K562 (cell line): ENCODE measurements around the gene CCDC138. TPM values are rescaled to one million over a fixed set of nuclear protein-coding genes. Genes with fewer than 3 reads are reported as not detected.

Experiments
- ATAC-seq: fragments of 200-7000 bp; cut with Tn5 transposase; 3 replicates; pipeline ENCODE4 v1.9.1; 2020; ENCODE audit warnings: moderate library complexity
- BruUV-seq: library from RNA; stranded (reverse); fragments of 400-500 nt; replicated peaks from 2 replicates; lab custom pipeline; 2021; lab: Mats Ljungman, UMichigan
- CTCF ChIA-PET: fragments of 300-600 bp; formaldehyde crosslinking; extraction: SDS; loops from one replicate; lab custom pipeline; 2021; ENCODE audit warnings: low intra/inter-chr PET ratio; lab: Yijun Ruan, JAX
- POLR2A ChIA-PET: fragments of 300-600, 350-650 bp; sonication (Branson Sonifier 250); formaldehyde crosslinking; extraction: SDS; loops from one replicate; lab custom pipeline; 2021; ENCODE audit warnings: antibody characterized with exemption, inconsistent platforms; lab: Yijun Ruan, JAX
- DNase-seq, 4 experiments: peaks; one replicate each; pipeline versions ENCODE4 v3.0.0 to v3.0.0-alpha.2; 2011 to 2018; ENCODE audit warnings: low spot score in 3 of 4, mixed read lengths in 3 of 4; ENCODE audit errors: extremely low read depth in 1 of 4
- FAIRE-seq: peaks from 2 replicates; lab custom pipeline; 2011; peaks lifted over from hg19 to GRCh38; lab: Jason Lieb, UNC
- H2AFZ ChIP-seq: 2 replicates; pipeline ENCODE4 v1.6.0; 2011; ENCODE audit warnings: low read depth, low read length, control low read depth, inconsistent platforms
- H3K27ac ChIP-seq: fragments of 200-600 bp; 3 replicates; pipeline ENCODE4 v1.8.0; 2011; ENCODE audit warnings: low read depth, mild to moderate bottlenecking, control low read depth, inconsistent platforms, low read length, moderate library complexity, mixed read lengths; ENCODE audit errors: extremely low read depth
- H3K27me3 ChIP-seq, 2 experiments: fragments of 300-600 bp in 1 of 2; 2 replicates in 1 of 2; 3 replicates in 1 of 2; pipeline versions ENCODE4 v1.6.0 to v1.8.0; 2011; ENCODE audit warnings: inconsistent platforms in 2 of 2, low read length in 2 of 2, mild to moderate bottlenecking in 1 of 2, mixed read lengths in 1 of 2, moderate library complexity in 1 of 2; ENCODE audit not compliant: control insufficient read depth in 2 of 2, insufficient read depth in 2 of 2
- H3K36me3 ChIP-seq: fragments of 300-600 bp; 3 replicates; pipeline ENCODE4 v1.8.0; 2011; ENCODE audit warnings: mild to moderate bottlenecking, low read length, inconsistent platforms; ENCODE audit not compliant: control insufficient read depth, insufficient read depth
- H3K4me1 ChIP-seq, 2 experiments: fragments of 200-600 bp in 1 of 2; replicated peaks in 1 of 2; 2 replicates in 1 of 2; 3 replicates in 1 of 2; pipeline versions ENCODE4 v1.5.1 to v1.8.0; 2011; ENCODE audit warnings: inconsistent platforms in 2 of 2, low read length in 2 of 2, mild to moderate bottlenecking in 1 of 2, mixed read lengths in 1 of 2, moderate library complexity in 1 of 2; ENCODE audit not compliant: control insufficient read depth in 2 of 2, insufficient read depth in 2 of 2
- H3K4me2 ChIP-seq: 2 replicates; pipeline ENCODE4 v1.6.1; 2011; ENCODE audit warnings: low read length, control low read depth, inconsistent platforms, mixed read lengths; ENCODE audit not compliant: insufficient read depth
- H3K4me3 ChIP-seq: fragments of 200-600 bp; sonication (generic), shearing (Covaris generic); 2 replicates; pipeline ENCODE4 v1.5.1; 2016; ENCODE audit warnings: control low read depth, inconsistent platforms
- H3K79me2 ChIP-seq: fragments of 200-600 bp; 3 replicates; pipeline ENCODE4 v1.8.0; 2011; ENCODE audit warnings: low read length, inconsistent platforms; ENCODE audit not compliant: control insufficient read depth, insufficient read depth
- H3K9ac ChIP-seq, 2 experiments: 2 replicates each; pipeline versions ENCODE4 v1.6.0 to v1.6.1; 2011; ENCODE audit warnings: low read depth in 2 of 2, low read length in 2 of 2, control low read depth in 1 of 2, inconsistent platforms in 1 of 2, mild to moderate bottlenecking in 1 of 2, mixed read lengths in 1 of 2; ENCODE audit not compliant: insufficient read depth in 1 of 2
- H3K9me1 ChIP-seq: one replicate; pipeline ENCODE4 v1.6.0; 2011; ENCODE audit warnings: inconsistent platforms, mild to moderate bottlenecking, low read length, moderate library complexity; ENCODE audit not compliant: control insufficient read depth, insufficient read depth
- H3K9me3 ChIP-seq: replicated peaks from 2 replicates; pipeline ENCODE4 v1.5.1; 2011; ENCODE audit warnings: low read depth, low read length, inconsistent platforms; ENCODE audit not compliant: control insufficient read depth, insufficient read depth
- H4K20me1 ChIP-seq: replicated peaks from 2 replicates; pipeline ENCODE4 v1.6.1; 2011; ENCODE audit warnings: low read length, inconsistent platforms, mixed read lengths; ENCODE audit not compliant: control insufficient read depth, insufficient read depth
- CEBPB ChIP-seq: fragments of 450-650 bp; IDR thresholded peaks from 2 replicates; pipeline ENCODE4 v1.6.1; 2016; ENCODE audit warnings: missing genetic modification characterization, missing compliant biosample characterization
- E2F5 ChIP-seq: sonication (generic); formaldehyde crosslinking; IDR thresholded peaks from 2 replicates; pipeline ENCODE4 v1.8.0; 2022; ENCODE audit warnings: mild to moderate bottlenecking, missing genetic modification reagents
- EHMT2 ChIP-seq: fragments of 450-650 bp; IDR thresholded peaks from 2 replicates; pipeline ENCODE4 v1.6.1; 2018; ENCODE audit warnings: antibody characterized with exemption
- HDAC6 ChIP-seq: IDR thresholded peaks from 2 replicates; pipeline ENCODE4 v1.6.1; 2012; ENCODE audit warnings: low read depth, mild to moderate bottlenecking, control low read depth, inconsistent platforms, low read length, moderate library complexity
- HOMEZ ChIP-seq: fragments of 250-450 bp; sonication (Bioruptor Pico); IDR thresholded peaks from 2 replicates; pipeline ENCODE4 v1.4.0; 2020; ENCODE audit warnings: mild to moderate bottlenecking, moderate library complexity
- MYBL2 ChIP-seq, 2 experiments: fragments of 450-650 bp in 1 of 2; sonication (generic) in 1 of 2; formaldehyde crosslinking in 1 of 2; IDR thresholded peaks; 2 replicates each; pipeline versions ENCODE4 v1.6.1 to v1.8.1; 2017 to 2022; ENCODE audit warnings: borderline replicate concordance in 1 of 2, inconsistent platforms in 1 of 2, low read depth in 1 of 2, mild to moderate bottlenecking in 1 of 2, missing genetic modification reagents in 1 of 2, moderate library complexity in 1 of 2
- NBN ChIP-seq: fragments of 450-650 bp; IDR thresholded peaks from 2 replicates; pipeline ENCODE4 v1.6.1; 2016; ENCODE audit warnings: low read depth, mild to moderate bottlenecking
- NR2C2 ChIP-seq, 2 experiments: fragments of 200-800 bp in 1 of 2; sonication (Bioruptor generic) in 1 of 2; sonication (generic) in 1 of 2; formaldehyde crosslinking in 1 of 2; IDR thresholded peaks; 2 replicates each; pipeline versions ENCODE4 v1.6.1 to v1.8.0; 2016 to 2022; ENCODE audit warnings: mild to moderate bottlenecking in 1 of 2, missing compliant biosample characterization in 1 of 2, missing genetic modification characterization in 1 of 2, missing genetic modification reagents in 1 of 2
- POLR2AphosphoS5 ChIP-seq: IDR thresholded peaks from 2 replicates; pipeline ENCODE4 v1.6.1; 2011; ENCODE audit warnings: mild to moderate bottlenecking, low read depth, low read length, moderate library complexity; ENCODE audit not compliant: control insufficient read depth, insufficient read depth
- PREB ChIP-seq: sonication (generic); formaldehyde crosslinking; IDR thresholded peaks from 2 replicates; pipeline ENCODE4 v1.8.1; 2023; ENCODE audit warnings: mild to moderate bottlenecking, missing genetic modification reagents
- RFX5 ChIP-seq: IDR thresholded peaks from 2 replicates; pipeline ENCODE4 v1.6.1; 2011; ENCODE audit warnings: low read depth, mild to moderate bottlenecking, improper control_type of control experiment, low read length
- SAFB2 ChIP-seq: fragments of 200-400 bp; formaldehyde crosslinking; IDR thresholded peaks from 2 replicates; pipeline ENCODE4 v1.6.1; 2018; ENCODE audit warnings: borderline replicate concordance, low read length, low read depth, moderate library complexity; ENCODE audit not compliant: severe bottlenecking
- ZKSCAN1 ChIP-seq: fragments of 150-350 bp; IDR thresholded peaks from 2 replicates; pipeline ENCODE4 v1.6.1; 2016; ENCODE audit warnings: low read depth, low read length
- ZNF41 ChIP-seq: fragments of 250-450 bp; sonication (Bioruptor Pico); conservative IDR thresholded peaks from 2 replicates; pipeline ENCODE4 v1.4.0; 2020; ENCODE audit warnings: mild to moderate bottlenecking
- ZNF76 ChIP-seq: fragments of 250-450 bp; sonication (Bioruptor Pico); IDR thresholded peaks from 2 replicates; pipeline ENCODE4 v1.4.0; 2020; ENCODE audit warnings: mild to moderate bottlenecking, moderate library complexity, borderline replicate concordance
- WGBS: fragments of 100-300 bp; shearing (Covaris generic); methylation state at CpG from one replicate; pipeline ENCODE4 v1.1.6; 2016; ENCODE audit warnings: low coverage, mixed read lengths; ENCODE audit not compliant: insufficient coverage; ENCODE audit errors: missing lambda C conversion rate; 5-methylcytosine and 5-hydroxymethylcytosine counted together
- in situ Hi-C: fragments of 300-500 bp; cut with MboI; formaldehyde crosslinking; loops from 4 replicates; pipeline ENCODE4 v1.15.0; 2018; ENCODE audit warnings: inconsistent platforms, mixed read lengths
- intact Hi-C: fragments of 100-400 bp; cut with micrococcal nuclease; formaldehyde crosslinking; loops from 2 replicates; pipeline ENCODE4 v1.14.2; 2022
- polyA plus RNA-seq, 8 experiments: library from polyadenylated mRNA; depleted of rRNA in 4 of 8; stranded (reverse) in 5 of 8; unstranded in 3 of 8; fragments of >200 nt; fragmentation: Nextera tagmentation in 2 of 8; fragmentation: Illumina TruSeq in 1 of 8; extraction: Ambion mirVana in 2 of 8; extraction: Trizol in 1 of 8; gene quantifications; 2 replicates each; pipeline versions ENCODE4 v1.2.1 to v1.2.3, GENCODE V29; 2011 to 2014; ENCODE audit warnings: inconsistent platforms in 1 of 8, missing spikeins in 1 of 8
- total RNA-seq, 7 experiments: library from RNA; depleted of rRNA in 6 of 7; stranded (reverse); fragments of >200 nt in 6 of 7; fragmentation: Illumina TruSeq in 2 of 7; extraction: Trizol in 2 of 7; gene quantifications; 2 replicates each; pipeline versions ENCODE4 v1.2.1 to v1.2.3, GENCODE V29; 2011 to 2021; ENCODE audit warnings: low replicate concordance in 1 of 7

Gene CCDC138
- total and polyA plus RNA-seq, 9 of the 15 experiments (the other 6 are each of a cell fraction or from before 2014, with no cell fraction given), result 17.5 to 44.6 (median 26.7) TPM

GRCh38 chr2:108918156-108918874, 131.7 kb downstream of the CCDC138 start (continued):
- no peak for TF ChIP-seq PREB (CRISPR knock-in tag)
- TF ChIP-seq RFX5, result no peak
- no peak for TF ChIP-seq HOMEZ (CRISPR knock-in tag)
- no peak for TF ChIP-seq NR2C2 (CRISPR knock-in tag; IDR thresholded peaks at IDR 0.05)
- no peak for TF ChIP-seq NR2C2 (tag; IDR thresholded peaks at IDR 0.05)
- TF ChIP-seq ZKSCAN1, result no peak
- no peak for TF ChIP-seq NBN
- TF ChIP-seq EHMT2, result no peak

GRCh38 chr2:108918941-108919341, 132.4 kb downstream of the CCDC138 start:
- Histone ChIP-seq H3K9me1 (no peaks in the 10 kb centered on the region), H3K27me3 (peaks cover 36 to 86% of the 10 kb centered on the region in 2 experiments), H3K79me2 (no peaks in the 10 kb centered on the region), H3K9me3 (no peaks in the 10 kb centered on the region), H3K4me2 (no peak overlapping the region), H3K4me3 (no peak overlapping the region), H3K9ac (no peak overlapping the region), H2AFZ (no peak overlapping the region), H3K4me1 (no peaks in the 10 kb centered on the region), H3K27ac (no peak overlapping the region), H3K36me3 (no peaks in the 10 kb centered on the region), H4K20me1 (0 out of 2 replicates have a peak, but pooled peaks cover 3% of the 10 kb centered on the region)
- ChIA-PET CTCF (no interaction called here), POLR2A (no interaction called here)
- whole genome bisulfite sequencing, result 4% methylated on average over 10 of the region's 14 CpGs
- FAIRE-seq, result no peak
- TF ChIP-seq CEBPB (tag), result no peak
- no peak for TF ChIP-seq HDAC6
- TF ChIP-seq POLR2AphosphoS5, result no peak
- no peak for TF ChIP-seq E2F5 (CRISPR knock-in tag)
- no peak for TF ChIP-seq PREB (CRISPR knock-in tag)
- TF ChIP-seq ZNF76 (CRISPR knock-in tag), result no peak
- TF ChIP-seq ZNF41 (CRISPR knock-in tag), result no peak
- no peak for TF ChIP-seq MYBL2 (IDR thresholded peaks at IDR 0.05; ENCODE audit: low read depth)
- TF ChIP-seq MYBL2 (CRISPR knock-in tag; IDR thresholded peaks at IDR 0.05; ENCODE audit: borderline replicate concordance), result no peak
- TF ChIP-seq SAFB2, result no peak
- no peak for ATAC-seq
- in situ Hi-C loops, result no loop called here
- DNase-seq, result no peak
- BruUV-seq, result no TSS peak
- intact Hi-C loops, result no loop called here
